Activated T-helper 1 cell treated with Interleukin-2 at 50 U/mL for 16 hours (primary cell): ENCODE results near the gene SMYD3.
A peak's percentile ranks its signal among the peaks of the same experiment; 100 is the strongest.
"Not testable (repeated sequence)": the region's sequence is repeated elsewhere in the genome, so short reads cannot be mapped to it uniquely, and the experiment has no call there.

ENCODE experiments used
- DNase-seq: peaks from one replicate; pipeline ENCODE4 v3.0.0-alpha.2; 2020; ENCODE audit warnings: low read depth

SMYD3 gene

DNA sequence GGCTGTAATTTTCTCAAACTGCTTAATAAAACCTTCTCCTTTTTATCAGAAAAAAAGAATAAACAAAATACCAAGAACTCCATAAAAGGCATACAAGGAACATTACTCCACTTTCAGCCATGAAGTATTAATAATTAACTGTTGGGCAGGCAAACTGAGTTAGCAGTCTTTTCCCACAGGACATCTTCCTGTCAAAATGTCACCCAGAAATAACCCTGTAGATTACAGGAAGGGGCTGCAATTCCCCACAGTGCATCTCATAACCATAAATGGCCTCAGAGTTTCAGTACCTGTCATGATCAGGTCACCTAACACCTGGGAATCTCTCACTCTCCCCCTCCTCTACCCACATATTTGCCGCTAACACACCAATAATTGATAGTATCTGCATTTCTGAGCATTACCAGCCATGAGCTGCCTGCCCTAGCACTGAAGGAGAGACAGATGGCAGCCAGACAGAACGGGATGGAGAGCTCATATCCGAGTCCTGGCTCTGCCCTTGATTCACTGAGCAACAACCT, 475.0 kb downstream of the SMYD3 start:
- DNase-seq, result no peak

DNA sequence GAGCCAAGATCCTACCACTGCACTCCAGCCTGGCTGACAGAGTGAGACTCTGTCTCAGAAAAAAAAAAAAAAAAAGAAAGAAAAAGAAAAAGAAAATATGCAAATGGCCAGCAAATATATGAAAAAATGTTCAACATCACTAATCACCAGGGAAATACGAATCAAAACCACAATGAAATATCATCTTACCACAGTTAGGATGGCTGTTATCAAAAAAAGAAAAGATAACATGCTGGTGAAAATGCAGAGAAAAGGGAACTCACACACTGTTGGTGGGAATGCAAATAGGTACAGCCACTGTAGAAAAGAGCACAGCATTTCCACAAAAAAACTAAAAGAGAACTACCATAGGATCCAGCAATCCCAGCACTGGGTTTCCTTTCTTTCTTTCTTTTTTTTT, 477.5 kb downstream of the SMYD3 start:
- DNase-seq, result no peak

DNA sequence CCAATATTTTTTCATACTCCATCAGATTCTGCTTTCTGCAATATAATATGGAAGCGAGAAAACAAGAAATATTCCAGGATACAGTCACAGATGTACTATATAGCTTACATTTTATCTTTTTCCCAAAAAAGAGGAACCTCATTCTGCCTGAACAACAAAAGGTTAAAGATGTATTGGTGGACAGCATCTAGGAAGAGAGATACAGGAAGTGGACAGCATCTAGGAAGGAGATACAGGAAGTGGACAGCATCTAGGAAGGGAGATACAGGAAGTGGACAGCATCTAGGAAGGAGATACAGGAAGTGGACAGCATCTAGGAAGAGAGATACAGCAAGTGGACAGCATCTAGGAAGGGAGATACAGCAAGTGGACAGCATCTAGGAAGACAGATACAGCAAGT, 483.0 kb downstream of the SMYD3 start:
- DNase-seq, result not testable (repeated sequence)

DNA sequence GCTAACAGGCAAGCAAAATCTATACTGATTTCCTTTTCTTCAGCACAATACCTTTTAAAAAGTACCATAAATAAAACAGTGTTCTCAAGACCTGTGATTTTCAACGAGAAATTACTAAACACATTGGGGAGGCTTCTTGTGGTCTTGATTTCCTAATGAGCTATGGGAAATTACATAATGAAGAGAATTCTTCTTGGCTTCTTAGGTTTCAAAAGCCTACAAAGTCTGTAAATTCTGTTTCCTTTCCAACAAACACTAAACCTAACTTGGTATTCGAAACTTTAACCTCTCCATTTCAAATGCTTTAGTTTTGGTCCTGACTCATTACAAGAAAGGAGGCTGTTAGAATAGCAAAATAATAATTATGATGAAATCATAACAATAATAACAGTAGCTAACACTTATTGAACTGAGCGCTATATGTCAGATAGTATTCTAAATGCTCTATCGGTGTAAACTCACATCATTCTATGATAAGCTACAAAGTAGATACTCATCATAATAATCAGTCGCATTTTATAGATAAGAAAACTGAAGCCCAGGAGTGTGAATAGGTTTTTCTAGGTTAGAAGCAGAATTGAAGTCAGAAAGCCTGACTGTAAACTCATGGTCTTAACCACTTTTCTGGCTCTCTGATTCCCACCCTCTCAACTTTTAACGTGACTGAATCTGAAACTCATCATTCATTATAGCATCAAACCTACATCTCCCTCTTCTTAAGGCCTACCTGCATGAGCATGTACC, 486.7 kb downstream of the SMYD3 start:
- no peak for DNase-seq

DNA sequence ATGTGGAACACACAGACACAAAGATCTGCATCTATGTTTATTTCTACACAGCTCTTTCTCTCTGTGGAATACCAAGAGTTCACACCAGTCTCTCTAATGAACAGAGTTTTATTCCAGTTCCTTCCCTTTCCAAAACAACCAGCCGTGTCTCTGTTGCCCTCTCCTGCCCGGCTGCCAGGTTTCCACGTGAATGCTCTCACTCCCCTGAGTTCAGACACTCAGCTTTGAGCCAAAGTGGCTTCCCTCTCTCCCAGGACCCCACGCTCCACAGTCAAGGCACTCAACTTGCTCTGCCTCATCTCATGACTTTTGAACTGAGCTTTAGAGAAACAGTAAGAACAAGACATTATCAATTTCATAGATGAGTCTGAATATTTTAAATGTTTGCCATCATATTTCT, 488.9 kb downstream of the SMYD3 start:
- no peak for DNase-seq

DNA sequence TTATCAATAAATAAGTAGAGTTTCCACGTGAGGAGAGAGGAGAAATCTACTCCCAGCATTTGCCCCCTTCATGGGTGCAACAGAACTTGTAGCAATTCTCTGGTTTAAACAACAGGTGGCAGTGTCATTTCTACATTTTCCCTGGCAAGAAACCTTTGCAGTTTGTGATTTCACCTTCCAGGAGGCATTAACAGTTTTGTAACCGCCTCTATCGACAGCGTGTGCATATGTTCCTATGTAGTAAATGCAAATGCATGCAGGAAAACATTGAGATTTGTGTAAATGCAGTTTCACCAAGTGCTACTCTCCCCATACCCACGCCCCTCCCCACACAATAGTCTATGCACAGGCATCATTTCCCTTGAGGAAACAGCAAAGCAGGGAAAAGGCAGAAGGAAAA, 494.7 kb downstream of the SMYD3 start:
- no peak for DNase-seq

DNA sequence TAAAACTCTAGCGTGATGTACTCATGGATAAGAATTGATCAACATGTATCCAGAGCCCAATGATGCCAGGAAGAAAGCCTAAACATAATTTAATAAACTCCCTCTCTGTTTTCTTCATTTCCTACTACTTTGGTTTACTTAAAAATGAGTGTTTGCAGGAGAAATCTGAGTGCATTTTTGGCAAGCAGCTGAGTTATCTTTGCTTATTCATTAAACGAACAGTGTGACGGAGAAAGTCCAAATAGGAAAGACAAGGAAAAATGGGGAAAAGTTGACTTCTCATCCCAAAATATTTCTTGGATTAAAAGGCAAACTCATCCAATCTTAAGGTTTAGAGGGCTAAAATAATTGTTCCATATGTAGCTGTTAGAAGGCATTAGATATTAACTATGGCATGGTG, 496.7 kb downstream of the SMYD3 start:
- no peak for DNase-seq

DNA sequence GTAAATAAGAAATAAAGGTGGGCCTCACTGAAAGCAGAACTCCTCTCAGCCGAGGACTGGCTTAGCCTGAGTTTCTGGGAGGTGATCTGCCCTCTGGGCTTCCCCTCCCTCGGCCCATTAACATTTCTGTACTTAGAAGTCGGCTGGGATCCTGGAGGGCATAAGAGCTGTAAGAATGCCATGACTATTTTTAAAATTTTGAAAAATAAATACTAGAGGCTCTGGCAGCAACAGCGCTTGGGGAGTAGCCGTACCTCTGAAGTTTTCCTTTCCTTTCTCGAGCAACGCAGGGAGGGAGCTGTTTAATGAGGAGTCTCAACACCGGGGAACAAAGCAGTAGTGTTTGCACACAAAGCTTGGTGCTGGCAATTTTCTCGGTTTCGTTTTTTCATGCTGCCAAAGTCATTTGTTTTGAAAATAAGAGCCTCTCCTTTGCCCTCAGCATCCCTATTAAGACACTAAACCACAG, 498.7 kb downstream of the SMYD3 start:
- no peak for DNase-seq

DNA sequence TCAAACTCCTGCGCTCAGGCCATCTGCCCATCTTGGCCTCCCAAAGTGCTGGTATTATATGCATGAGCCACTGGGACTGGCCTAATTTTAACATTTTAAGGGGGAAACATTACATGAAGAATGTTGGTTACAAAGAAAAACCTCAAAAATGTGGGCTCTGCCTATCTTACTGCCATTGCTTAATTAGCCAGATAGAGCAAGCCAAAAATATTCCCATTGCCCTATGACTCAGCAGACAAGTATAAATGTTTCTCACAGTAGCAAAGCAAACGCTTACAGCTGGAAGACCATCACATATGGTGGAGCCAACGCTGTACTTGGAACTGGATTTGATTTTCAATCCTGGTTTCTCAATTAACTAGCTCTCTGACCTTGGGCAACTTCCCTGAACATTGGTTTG, 502.0 kb downstream of the SMYD3 start:
- no peak for DNase-seq

DNA sequence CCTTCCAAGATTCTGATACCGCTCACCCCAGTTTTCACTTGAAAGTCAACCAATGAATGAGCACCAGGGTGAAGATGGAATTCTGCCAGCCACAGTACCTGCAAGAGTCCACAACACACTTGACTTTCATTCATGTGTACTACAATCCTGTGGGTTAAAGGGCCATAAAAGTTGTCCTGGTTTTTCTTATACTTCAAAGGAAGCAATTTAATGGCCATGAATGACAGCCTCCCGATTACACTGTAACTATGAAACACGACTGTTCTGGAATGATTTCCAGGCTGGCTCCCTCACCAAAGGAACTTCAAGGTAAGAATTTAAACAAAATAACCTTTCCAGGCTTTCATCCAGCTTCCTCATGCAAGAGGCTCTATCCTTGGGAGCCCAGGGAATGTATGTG, 502.8 kb downstream of the SMYD3 start:
- no peak for DNase-seq

DNA sequence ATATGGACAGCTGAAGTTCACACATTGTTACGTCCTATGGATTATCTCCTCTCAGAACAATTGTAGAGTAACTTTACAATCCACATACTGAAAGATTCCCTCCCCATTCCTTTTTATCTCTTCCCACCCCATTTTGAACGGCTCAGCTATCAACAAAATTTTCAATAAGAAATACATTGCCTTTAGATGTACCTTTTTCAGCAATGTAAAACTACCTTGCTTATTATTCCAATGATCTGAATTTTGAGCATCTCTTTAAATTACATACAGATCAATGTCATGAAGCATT, 503.7 kb downstream of the SMYD3 start:
- no peak for DNase-seq

DNA sequence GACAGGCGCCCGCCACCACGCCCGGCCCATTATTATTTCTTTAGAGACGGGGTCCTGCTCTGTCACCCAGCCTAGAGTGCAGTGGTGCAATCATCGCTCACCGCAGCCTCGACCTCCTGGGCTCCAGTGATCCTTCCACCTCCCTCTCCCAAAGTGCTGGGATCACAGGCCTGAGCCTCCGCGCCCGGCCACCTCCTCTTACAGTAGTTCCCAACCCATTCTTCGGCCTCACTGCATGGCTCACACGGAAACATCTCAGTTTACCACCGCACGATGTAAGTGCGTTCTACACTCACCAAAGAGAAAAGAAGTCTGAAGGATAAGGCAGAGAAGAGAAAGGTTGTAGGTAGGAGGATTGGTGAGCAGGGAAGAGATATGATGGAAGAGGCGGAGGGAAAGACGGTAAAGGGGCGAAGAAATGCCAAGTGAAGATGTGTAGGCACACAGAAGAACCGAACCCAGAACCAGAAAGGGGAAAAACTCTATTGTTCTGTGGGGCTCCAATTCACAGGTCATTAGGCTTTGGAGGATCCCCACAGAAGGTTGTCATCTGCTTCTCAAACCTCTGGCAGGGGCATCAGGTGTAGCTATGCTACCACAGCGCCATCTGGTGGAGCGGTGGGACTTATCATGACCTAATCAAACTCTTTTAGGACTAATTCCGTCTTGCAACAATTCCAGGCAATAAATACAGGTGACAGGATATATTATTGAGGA, 504.2 kb downstream of the SMYD3 start:
- peak; percentile 59 for DNase-seq

DNA sequence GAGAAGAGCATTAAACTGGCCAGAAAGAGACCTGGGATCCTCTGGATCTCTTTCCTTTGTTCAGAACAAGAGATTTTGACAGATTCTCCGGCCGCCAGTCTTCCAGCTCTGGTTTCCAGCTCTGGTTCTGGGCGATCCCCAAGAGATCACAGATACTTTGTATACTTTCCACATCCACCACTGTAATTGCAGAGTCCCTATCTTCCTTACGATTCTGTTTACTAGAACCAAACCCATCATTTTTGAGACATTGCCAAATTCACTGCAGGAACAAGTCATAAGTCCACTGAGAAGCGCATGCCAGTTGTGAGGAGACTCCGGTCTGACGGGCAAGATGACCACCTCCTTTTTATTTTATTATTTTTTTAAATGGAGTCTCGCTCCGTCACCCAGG, 505.2 kb downstream of the SMYD3 start:
- DNase-seq, result no peak

DNA sequence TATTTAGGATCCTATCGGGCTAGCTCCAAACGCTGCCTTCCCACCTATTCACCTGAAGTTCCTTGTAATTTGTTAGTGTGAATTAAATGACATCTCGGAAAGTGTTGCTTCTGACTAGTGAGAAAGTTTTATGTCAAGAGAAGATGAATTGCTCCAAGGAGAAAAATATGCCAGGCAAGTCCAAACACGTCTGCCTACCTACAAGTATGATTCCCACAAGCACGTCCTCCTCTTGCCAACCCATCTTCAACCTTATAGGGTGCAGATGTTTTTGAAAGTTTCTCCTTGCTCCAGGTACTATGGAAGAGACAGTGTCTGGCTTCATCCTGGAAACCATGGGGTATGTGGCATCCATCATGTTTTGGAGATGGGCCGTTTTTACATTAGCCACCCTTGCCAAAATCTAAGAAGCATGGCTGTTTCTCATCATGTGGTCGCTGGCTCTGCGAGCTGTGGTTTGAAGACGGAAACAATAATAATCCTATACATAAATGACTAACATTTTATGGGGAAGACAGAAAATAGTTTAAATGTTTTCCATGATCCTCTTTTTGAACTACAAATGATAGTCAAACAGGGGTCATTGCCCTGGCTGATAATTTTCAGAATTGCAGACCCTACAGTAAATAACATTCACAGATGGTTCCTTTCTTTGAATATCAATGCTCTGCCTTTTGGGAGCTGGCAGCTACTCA, 505.8 kb downstream of the SMYD3 start:
- DNase-seq, result no peak

DNA sequence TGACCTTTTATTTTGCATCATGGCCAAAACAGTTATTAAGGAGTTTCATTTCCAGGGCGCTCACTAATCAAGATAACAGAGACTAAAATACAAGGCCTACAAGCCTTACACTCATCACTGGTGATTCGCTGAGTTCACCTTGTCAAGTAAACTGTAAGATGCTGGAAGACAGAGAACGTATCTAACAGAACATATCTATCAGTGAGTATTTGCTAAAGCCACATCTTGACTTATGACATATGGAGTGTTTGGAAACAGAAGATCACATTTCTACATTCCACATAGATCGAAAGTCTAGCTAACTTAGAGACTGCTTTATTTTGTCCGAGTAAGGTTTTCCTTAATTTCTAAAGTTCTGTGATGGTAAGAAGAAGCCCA, 506.5 kb downstream of the SMYD3 start:
- DNase-seq, result no peak

DNA sequence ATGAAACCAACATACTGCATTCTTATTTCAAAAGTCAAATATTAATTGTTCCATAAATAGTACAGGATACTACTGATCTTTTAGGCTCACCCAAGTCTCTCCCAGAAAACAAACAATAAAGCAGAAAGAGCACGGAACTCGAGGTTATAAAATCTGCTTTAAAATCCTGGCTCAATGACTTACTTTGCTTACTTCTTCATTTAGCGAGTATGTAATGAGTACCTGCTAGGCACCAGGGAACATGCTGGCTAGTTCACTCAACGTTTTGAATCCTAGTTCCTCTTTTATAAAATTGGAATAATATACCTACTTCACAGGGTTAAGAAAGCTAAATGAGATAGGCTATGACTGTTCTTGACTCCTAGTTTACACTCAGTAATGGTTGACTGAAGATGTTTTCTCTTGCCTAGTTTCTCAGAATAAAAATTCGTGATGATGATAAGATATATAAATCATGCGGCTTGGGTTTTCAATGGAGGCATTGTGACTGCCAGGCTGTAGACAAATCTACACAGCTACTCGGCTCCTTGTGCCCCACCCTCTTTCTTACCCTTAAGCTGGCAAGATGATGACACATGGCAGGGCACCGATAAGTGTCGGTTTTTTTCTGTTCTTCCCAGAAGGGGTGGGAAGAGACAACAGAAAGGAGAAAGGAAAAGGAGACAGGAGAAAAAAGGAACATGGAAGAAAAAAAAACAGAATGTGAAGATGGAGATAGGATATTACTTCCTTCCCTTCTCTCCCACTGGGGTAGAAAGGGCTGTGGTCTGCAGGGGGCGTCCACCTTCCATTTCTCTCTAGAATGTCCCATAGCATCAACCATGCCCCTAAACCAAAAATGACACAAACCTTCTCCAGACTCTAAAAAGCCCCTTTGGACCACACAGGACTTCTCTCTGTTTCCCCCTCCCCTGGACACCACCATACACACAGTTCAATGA, 507.1 kb downstream of the SMYD3 start:
- DNase-seq, result no peak

DNA sequence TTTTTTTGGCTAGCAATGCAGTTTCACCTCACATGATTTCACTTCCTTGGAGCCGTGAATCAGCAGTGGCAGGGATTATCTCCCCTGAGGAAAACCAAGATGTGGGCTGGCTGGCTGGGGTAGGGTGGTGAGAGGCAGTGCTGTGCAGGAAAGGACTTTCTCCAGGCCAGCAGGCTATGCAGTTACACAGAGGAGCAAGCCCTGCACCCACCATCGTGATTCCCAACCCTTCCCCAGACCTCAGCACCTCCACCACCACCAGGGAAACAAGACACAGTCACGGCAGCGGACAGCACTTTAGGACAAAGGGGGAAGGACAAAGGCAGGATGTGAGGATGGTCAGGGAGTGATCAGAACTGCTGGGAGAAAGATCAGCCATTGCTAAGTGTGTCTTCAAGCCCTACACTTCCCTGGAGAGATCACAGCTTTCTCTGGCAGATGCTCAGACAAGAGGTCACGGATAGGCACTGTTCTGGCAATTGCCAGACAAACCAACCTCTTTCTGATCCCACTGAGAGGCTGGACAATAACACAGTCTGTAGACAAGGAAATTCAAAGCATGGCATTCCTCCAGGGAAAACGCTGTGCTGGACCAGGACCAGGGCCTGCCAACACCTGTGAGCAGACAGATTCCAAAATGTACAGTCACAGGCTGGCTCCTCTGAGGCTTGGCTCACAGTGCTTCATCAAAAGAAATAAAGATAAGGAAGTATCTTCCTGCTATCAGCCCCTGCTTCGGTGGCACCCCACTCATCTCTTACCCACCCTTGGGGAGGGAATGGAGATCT, 509.4 kb downstream of the SMYD3 start:
- no peak for DNase-seq

DNA sequence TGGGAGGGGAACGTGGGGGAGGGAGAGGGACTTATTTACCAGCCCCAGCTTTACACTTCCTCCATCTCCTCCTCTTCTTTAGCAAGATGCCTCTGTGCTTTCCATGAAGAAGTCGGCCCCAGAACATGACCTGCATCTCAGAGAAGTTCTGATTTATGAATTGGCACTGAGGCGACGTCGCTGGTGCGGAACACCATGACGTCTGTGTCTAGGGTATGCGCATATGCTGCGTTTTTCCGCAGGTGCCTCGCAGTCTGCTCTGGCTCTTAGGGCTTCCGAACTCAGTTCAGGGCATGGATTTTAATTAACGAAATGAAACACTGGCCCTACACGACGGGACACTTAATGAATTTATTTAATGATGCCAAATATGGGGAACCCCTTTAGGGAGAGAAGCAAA, 510.3 kb downstream of the SMYD3 start:
- DNase-seq, result no peak

DNA sequence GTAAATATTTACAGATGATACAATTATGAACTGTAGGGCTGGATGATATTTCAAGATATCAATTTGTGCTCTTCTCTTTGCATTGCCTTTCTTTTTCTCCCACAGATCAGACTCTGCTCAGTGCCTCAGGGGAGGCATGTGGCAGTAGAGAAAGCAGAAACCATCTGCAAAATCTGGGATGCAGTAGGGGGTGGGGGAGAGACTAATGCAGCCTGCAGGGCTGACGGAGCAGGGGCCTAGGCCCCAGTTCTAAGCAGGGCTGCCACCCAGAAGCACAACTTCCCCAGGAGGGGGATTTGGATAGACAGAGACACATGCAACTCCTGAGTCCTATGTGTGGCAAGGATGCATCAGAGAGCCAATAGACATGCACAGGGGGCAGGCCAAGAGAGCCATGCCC, 511.6 kb downstream of the SMYD3 start:
- DNase-seq, result no peak

DNA sequence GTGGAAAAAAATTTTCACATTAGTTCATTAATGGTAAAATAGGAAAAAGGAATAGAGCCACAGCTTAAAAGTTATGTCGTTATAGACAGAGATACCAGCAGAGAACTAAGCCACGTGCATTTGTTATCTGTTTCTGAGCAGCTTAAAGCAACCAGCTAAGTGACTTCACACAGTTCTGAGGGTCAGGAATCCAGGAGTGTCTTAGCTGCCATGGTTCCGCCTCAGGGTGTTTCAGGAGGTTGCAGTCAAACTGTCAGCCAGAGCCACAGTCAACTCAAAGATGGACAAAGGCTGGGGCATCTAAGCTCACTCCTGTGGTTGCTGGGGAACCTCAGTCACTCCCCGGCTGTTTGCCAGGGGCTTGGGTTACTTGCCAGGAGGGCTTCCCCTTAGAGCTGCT, 515.8 kb downstream of the SMYD3 start:
- DNase-seq, result no peak

DNA sequence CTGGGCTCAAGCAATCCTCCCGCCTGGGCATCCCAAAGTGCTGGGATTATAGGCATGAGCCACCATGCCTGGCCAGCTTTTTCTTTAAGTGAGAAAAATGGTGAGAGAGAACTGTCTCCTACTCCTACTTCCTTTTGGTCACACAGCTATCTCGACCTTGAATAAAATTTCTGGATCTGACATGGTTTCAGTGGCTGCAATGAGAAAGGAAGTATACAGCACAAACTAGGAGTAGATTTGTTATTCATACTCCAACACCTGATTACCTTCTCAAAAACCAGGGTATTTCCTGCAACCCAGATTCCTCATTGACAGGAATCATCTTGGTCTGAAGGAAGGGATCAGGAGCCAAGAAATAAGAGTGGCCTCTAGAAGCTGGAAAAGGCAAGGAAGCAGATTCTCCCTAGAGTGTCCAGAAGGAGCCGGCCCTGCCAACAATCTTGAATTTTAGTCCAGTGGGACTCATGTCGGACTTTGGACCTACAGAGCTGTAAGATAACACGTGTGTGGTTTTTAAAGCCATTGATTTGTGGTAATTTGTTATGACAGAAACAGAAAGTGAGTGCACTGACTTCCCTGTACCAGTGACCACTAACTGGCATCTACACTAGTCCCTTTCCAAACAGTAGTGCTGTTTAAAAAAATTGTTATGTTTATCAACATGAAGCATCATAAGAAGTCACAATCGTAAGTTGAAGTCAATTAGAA, 516.6 kb downstream of the SMYD3 start:
- DNase-seq, result no peak
